Sigmoid colon (tissue), 7 donors: ENCODE data around the gene FADD. TPM values are rescaled to one million over a fixed set of nuclear protein-coding genes. Genes with fewer than 3 reads are reported as not detected.

ENCODE experiments used
- DNase-seq: peaks from one replicate; pipeline ENCODE4 v3.0.0-alpha.2; 2019
- H3K27ac ChIP-seq, 4 donors: fragments of 200-600 bp; sonication (generic); one replicate each; pipeline ENCODE4 v1.5.1; 2016 to 2019; ENCODE audit warnings: mild to moderate bottlenecking in 1 of 4
- H3K27me3 ChIP-seq, 3 donors: fragments of 200-600 bp; sonication (generic); one replicate each; pipeline ENCODE4 v1.5.1; 2019; ENCODE audit warnings: mild to moderate bottlenecking in 1 of 3
- H3K36me3 ChIP-seq, 4 donors: fragments of 200-600 bp; sonication (generic); one replicate each; pipeline ENCODE4 v1.5.1; 2016 to 2019
- H3K4me1 ChIP-seq, 4 donors: fragments of 200-600 bp; sonication (generic); one replicate each; pipeline ENCODE4 v1.5.1; 2017 to 2019
- H3K4me3 ChIP-seq, 4 donors: fragments of 200-600 bp; sonication (generic); one replicate each; pipeline ENCODE4 v1.5.1; 2017 to 2019; ENCODE audit warnings: mild to moderate bottlenecking in 2 of 4, moderate library complexity in 1 of 4
- H3K9me3 ChIP-seq, 4 donors: fragments of 200-600 bp in 3 of 4; sonication (generic) in 3 of 4; one replicate each; pipeline versions ENCODE4 v1.5.1 to v1.6.1; 2013 to 2019
- EP300 ChIP-seq, 4 donors: sonication (generic); formaldehyde crosslinking; IDR thresholded peaks; one replicate each; pipeline ENCODE4 v1.6.1; 2017; ENCODE audit warnings: antibody characterized with exemption in 4 of 4
- POLR2A ChIP-seq, 2 donors: fragments of 450-650 bp; IDR thresholded peaks; one replicate each; pipeline ENCODE4 v1.6.1; 2016; ENCODE audit warnings: antibody characterized with exemption in 2 of 2, mild to moderate bottlenecking in 2 of 2, moderate library complexity in 2 of 2
- POLR2AphosphoS5 ChIP-seq, 4 donors: sonication (generic); formaldehyde crosslinking; IDR thresholded peaks; one replicate each; pipeline ENCODE4 v1.6.1; 2017; ENCODE audit warnings: antibody characterized with exemption in 4 of 4
- WGBS, 2 donors: extraction: QIAGEN DNeasy Blood & Tissue Kit; methylation state at CpG; one replicate each; pipeline ENCODE4 v1.1.7; 2013; 5-methylcytosine and 5-hydroxymethylcytosine counted together
- intact Hi-C: fragments of 100-400 bp; cut with DNase I; formaldehyde crosslinking; loops from one replicate; pipeline ENCODE4 v1.15.1; 2023
- polyA plus RNA-seq, 3 donors: library from polyadenylated mRNA; stranded (reverse); fragments of 200-250 nt; gene quantifications; one replicate each; pipeline ENCODE4 v1.2.3, GENCODE V29; 2013
- total RNA-seq, 4 donors: library from RNA; depleted of rRNA; stranded (reverse); fragments of >200 nt; gene quantifications; one replicate each; pipeline ENCODE4 v1.1.0, GENCODE V29; 2016
- TF ChIP-seq, protein P1 (sequence below), 4 experiments: fragments of 450-650 bp in 3 of 4; fragments of 200-600 bp in 1 of 4; IDR thresholded peaks; one replicate each; pipeline ENCODE4 v1.5.1; 2016 to 2019; ENCODE audit warnings: antibody characterized with exemption in 4 of 4, mild to moderate bottlenecking in 3 of 4, moderate library complexity in 2 of 4
- donor health status: healthy with polysubstance abuse.
- donor health status: Bipolar disorder and iron deficiency.
- donor health status: healthy.

FADD gene
- total and polyA plus RNA-seq, 7 donors, result 11.5 to 35.5 (median 20.4) TPM

DNA sequence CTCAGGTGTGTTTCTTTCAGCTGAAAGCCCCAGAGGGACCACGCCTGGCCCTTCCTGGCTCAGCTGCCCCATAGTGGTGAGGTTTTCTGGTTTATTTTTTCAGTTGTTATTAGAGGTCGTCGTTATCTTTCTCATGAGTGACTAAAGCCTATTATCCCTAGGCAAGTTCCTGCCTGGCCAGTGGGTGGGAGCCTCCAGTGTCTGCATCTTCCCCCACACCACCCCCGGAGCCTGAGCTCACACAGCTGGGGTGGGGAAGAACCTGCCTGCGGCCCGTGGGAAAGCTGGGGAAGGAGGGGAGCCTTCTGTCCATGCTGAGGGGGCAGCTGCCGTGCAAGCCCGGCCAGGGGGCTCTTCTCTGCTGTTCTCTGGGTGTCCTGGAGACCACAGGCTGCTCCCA lies 43.1 kb downstream of the FADD start:
- DNase-seq, result no peak
- Histone ChIP-seq H3K9me3 (no peaks in the 10 kb centered on the region), H3K27me3 (no peaks in the 10 kb centered on the region), H3K4me3 (no peak overlapping the region), H3K4me1 (no peaks in the 10 kb centered on the region), H3K36me3 (no peaks in the 10 kb centered on the region), H3K27ac (no peak overlapping the region)
- intact Hi-C loops, result no loop called here
- TF ChIP-seq, protein P1, sequence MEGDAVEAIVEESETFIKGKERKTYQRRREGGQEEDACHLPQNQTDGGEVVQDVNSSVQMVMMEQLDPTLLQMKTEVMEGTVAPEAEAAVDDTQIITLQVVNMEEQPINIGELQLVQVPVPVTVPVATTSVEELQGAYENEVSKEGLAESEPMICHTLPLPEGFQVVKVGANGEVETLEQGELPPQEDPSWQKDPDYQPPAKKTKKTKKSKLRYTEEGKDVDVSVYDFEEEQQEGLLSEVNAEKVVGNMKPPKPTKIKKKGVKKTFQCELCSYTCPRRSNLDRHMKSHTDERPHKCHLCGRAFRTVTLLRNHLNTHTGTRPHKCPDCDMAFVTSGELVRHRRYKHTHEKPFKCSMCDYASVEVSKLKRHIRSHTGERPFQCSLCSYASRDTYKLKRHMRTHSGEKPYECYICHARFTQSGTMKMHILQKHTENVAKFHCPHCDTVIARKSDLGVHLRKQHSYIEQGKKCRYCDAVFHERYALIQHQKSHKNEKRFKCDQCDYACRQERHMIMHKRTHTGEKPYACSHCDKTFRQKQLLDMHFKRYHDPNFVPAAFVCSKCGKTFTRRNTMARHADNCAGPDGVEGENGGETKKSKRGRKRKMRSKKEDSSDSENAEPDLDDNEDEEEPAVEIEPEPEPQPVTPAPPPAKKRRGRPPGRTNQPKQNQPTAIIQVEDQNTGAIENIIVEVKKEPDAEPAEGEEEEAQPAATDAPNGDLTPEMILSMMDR (IDR thresholded peaks at IDR 0.05), result no peak
- TF ChIP-seq EP300 (IDR thresholded peaks at IDR 0.05) (no peak), POLR2A (IDR thresholded peaks at IDR 0.05) (no peak), POLR2AphosphoS5 (IDR thresholded peaks at IDR 0.05) (no peak)
- WGBS, 2 donors, result 75 to 82% methylated on average over 8 of the region's 8 CpGs

DNA sequence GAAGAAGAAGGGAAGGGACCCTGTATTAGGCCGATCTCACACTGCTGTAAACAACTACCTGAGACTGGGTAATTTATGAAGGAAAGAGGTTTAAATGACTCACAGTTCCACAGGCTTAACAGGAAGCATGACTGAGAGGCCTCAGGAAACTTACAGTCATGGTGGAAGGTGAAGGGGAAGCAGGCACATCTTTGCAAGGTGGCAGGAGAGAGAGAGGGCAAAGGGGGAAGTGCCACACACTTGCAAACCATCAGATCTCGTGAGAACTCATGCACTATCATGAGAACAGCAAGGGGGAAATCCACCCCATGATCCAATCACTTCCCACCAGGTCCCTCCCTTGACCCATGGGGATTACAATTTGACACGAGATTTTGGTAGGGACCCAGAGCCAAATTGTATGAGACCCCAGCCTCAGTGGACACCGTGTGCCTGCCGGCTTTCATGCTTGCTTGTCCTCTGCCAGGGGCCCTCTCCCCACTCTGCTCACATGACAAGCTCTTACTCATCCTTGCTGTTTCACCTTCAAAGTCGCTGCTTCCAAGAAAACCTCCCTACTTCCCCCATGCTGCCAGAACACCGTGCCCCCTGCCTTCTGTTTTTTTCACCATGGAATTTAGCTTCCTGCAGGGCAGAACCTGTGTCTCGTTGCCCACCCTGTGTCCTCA lies 44.1 kb downstream of the FADD start:
- no peak overlapping the region for H3K27ac ChIP-seq
- no peaks in the 10 kb centered on the region for H3K27me3 ChIP-seq
- no peaks in the 10 kb centered on the region for H3K9me3 ChIP-seq
- TF ChIP-seq POLR2A (IDR thresholded peaks at IDR 0.05) (no peak), EP300 (IDR thresholded peaks at IDR 0.05) (no peak), POLR2AphosphoS5 (IDR thresholded peaks at IDR 0.05) (no peak)
- TF ChIP-seq, protein P1 (IDR thresholded peaks at IDR 0.05), result no peak
- no peaks in the 10 kb centered on the region for H3K4me1 ChIP-seq
- H3K36me3 ChIP-seq, result no peaks in the 10 kb centered on the region
- no peak for DNase-seq
- no peak overlapping the region for H3K4me3 ChIP-seq
- 71 to 80% methylated on average over 8 of the region's 8 CpGs for WGBS, 2 donors
- intact Hi-C loops, result no loop called here

DNA sequence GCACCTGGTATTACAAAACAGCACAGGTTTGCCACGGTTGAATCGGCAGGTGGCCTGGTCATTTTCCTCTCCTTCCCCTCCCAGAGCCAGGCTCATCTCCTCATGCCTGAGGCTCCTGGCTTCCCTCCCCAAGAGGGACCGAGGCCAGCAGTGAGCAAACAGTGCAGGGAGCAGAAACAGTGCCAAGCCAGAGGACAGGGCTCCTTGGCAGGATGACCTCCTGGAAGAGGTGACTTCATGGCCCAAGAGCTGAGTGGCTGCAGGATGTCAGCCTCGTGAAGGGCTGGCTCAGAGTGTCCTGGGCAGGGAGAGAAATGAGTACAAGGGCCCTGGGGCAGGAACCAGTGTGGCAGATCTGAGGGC lies 44.6 kb downstream of the FADD start:
- DNase-seq, result no peak
- H3K4me1 ChIP-seq, result no peaks in the 10 kb centered on the region
- H3K27me3 ChIP-seq, result no peaks in the 10 kb centered on the region
- TF ChIP-seq, protein P1 (IDR thresholded peaks at IDR 0.05), result no peak
- TF ChIP-seq POLR2AphosphoS5 (IDR thresholded peaks at IDR 0.05), result no peak
- no peak for TF ChIP-seq EP300 (IDR thresholded peaks at IDR 0.05)
- no peak for TF ChIP-seq POLR2A (IDR thresholded peaks at IDR 0.05)
- no peaks in the 10 kb centered on the region for H3K9me3 ChIP-seq
- 70% methylated on average over 4 of the region's 4 CpGs for WGBS, 2 donors
- no peak overlapping the region for H3K4me3 ChIP-seq
- no peaks in the 10 kb centered on the region for H3K36me3 ChIP-seq
- intact Hi-C loops, result no loop called here
- no peak overlapping the region for H3K27ac ChIP-seq

DNA sequence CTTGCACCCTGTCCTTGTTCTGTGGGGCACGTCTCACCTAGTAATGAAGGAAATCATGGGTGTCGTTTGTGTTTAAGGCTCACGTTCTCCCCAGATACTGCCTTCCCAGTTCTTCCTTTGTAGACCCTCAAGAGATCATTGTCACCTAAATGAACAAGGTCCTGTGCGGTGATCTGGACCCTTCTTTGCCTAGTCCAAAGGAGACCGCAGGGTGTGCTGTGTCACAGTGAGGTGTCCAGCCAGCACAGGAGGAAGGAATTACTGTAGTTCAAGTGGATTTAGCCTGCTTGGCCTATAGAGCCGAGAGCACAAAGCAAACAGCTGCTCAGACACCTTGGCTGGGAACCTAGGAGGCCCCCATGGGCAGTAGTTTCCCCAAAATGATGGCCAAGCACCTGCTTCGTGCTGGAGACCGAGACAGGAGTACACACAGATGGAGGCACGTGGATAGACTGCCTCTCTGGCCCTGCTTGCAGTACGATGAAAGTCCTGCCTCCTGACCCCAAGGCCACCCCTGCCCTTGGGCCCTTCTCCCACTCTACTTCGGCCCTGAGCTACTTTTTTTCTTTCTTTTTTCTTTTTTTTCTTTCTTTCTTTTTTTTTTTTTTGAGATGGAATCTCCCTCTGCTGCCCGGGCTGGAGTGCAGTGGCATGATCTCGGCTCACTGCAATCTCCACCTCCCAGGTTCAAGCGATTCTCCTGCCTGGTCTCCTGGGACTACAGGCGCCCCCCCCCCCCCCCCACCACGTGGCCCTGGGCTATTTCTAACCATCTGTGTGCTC lies 48.0 kb downstream of the FADD start:
- 75 to 77% methylated on average over 15 to 16 of the region's 16 CpGs for WGBS, 2 donors
- H3K27ac ChIP-seq, result no peak overlapping the region
- TF ChIP-seq POLR2A (IDR thresholded peaks at IDR 0.05), result no peak
- TF ChIP-seq, protein P1 (IDR thresholded peaks at IDR 0.05), result no peak
- no peak for TF ChIP-seq EP300 (IDR thresholded peaks at IDR 0.05)
- no peak for TF ChIP-seq POLR2AphosphoS5 (IDR thresholded peaks at IDR 0.05)
- DNase-seq, result no peak
- no peak overlapping the region for H3K4me3 ChIP-seq
- no peaks in the 10 kb centered on the region for H3K4me1 ChIP-seq
- no peaks in the 10 kb centered on the region for H3K36me3 ChIP-seq
- intact Hi-C loops, result no loop called here
- no peaks in the 10 kb centered on the region for H3K9me3 ChIP-seq
- no peaks in the 10 kb centered on the region for H3K27me3 ChIP-seq
